Measurements from ENCODE around the gene EARS2. TPM values are rescaled to one million over a fixed set of nuclear protein-coding genes. Genes with fewer than 3 reads are reported as not detected.
"Not testable (repeated sequence)": the region's sequence is repeated elsewhere in the genome, so short reads cannot be mapped to it uniquely, and the experiment has no call there.

Gene EARS2
- total and polyA plus RNA-seq, 9 donors, result 9.5 to 29.0 (median 18.5) TPM

- Histone ChIP-seq H3K36me3 (no peaks in the 10 kb centered on the region), H3K9me3 (no peaks in the 10 kb centered on the region), H3K4me3 (no peak overlapping the region), H3K27ac (no peak overlapping the region), H3K27me3 (no peaks in the 10 kb centered on the region), H3K4me1 (ENCODE audit: insufficient read depth) (no peaks in the 10 kb centered on the region)
- no peak for TF ChIP-seq EP300 (IDR thresholded peaks at IDR 0.05)
- TF ChIP-seq POLR2A (IDR thresholded peaks at IDR 0.05), result no peak
- intact Hi-C loops (cut with DNase I), result no loop called here
- WGBS, 3 donors, result 95 to 97% (median 97%) methylated on average over 5 of the region's 5 CpGs
- DNase-seq, result no peak
These were observed 41.3 kb downstream of the EARS2 start for GRCh38 chr16:23515881-23516280.

- no peak overlapping the region for H3K4me3 ChIP-seq
- intact Hi-C loops (cut with DNase I), result loop anchor here in 1 of 4 donors (5.0 kb wide), 1 partner anchor 43 kb away; the partner anchor contains the start of genes EARS2 and UBFD1
- no peaks in the 10 kb centered on the region for H3K27me3 ChIP-seq
- TF ChIP-seq POLR2A (IDR thresholded peaks at IDR 0.05), result no peak
- no peak for TF ChIP-seq CTCF (IDR thresholded peaks at IDR 0.05)
- TF ChIP-seq EP300 (IDR thresholded peaks at IDR 0.05), result no peak
- H3K36me3 ChIP-seq, result no peaks in the 10 kb centered on the region
- no peaks in the 10 kb centered on the region for H3K9me3 ChIP-seq
- 80 to 84% (median 82%) methylated on average over 7 of the region's 7 CpGs for WGBS, 3 donors
- H3K27ac ChIP-seq, result no peak overlapping the region
- H3K4me1 ChIP-seq (ENCODE audit: insufficient read depth), result no peaks in the 10 kb centered on the region
- DNase-seq, result no peak
These were observed 42.6 kb downstream of the EARS2 start for GRCh38 chr16:23514381-23515152.

DNA sequence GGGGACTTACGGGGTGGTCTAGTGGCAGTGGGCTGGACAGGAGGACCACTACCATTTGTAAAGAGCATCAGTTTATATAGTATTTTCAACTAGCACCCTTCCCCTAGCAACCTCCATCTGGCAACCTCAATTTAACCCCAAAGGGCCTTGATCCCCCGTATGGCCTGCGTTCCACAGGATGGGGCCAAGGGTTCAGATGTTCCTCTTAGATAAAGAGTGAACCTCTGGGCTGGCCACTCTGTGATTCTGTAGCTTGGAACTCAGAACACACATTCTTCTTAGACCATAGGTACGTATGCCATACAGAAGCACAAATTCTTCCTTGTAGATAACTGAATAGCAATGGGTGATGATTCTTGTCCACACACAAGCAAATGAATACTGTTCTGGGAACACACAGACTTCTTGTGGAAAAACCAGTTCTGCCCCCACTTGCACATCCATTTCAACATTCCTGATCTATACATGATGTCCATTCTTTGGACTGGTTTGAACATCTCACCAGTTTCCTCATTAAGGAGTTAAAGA is 44.9 kb downstream of the EARS2 start:
- H3K27me3 ChIP-seq, result no peaks in the 10 kb centered on the region
- intact Hi-C loops (cut with DNase I), result loop anchor here in 1 of 4 donors (5.0 kb wide), 1 partner anchor 45 kb away; the partner anchor contains the start of genes EARS2 and UBFD1
- no peak for DNase-seq
- H3K4me3 ChIP-seq, result no peak overlapping the region
- H3K4me1 ChIP-seq (ENCODE audit: insufficient read depth), result peaks cover 8% of the 10 kb centered on the region
- no peaks in the 10 kb centered on the region for H3K9me3 ChIP-seq
- H3K36me3 ChIP-seq, result no peaks in the 10 kb centered on the region
- TF ChIP-seq CTCF (IDR thresholded peaks at IDR 0.05) (no peak), POLR2A (IDR thresholded peaks at IDR 0.05) (no peak)
- H3K27ac ChIP-seq, result no peak overlapping the region
- 84 to 93% (median 91%) methylated on average over 4 of the region's 4 CpGs for WGBS, 3 donors

DNA sequence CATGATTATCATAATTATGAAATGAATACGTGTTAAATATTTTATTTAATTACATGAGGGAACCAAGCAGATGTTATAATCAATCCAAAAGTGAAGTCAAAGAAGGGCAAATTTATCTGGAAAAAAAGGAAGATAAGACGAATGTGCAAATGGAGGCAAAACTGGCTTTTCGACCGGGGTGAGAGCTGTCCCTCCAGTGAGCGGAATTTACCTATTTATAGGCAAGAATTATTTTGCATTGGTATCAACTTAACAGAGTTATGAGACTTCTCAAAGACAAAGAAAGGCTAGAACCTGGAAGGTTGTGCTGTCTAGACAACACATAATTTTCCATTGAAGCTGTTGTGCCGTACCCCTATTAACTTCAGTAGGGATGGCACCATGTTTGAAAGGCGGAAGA is 45.4 kb downstream of the EARS2 start:
- 74 to 84% (median 82%) methylated on average over 7 of the region's 7 CpGs for WGBS, 3 donors
- intact Hi-C loops (cut with DNase I), result loop anchor here in 1 of 4 donors (5.0 kb wide), 1 partner anchor 46 kb away; the partner anchor contains the start of genes EARS2 and UBFD1
- DNase-seq, result no peak
- no peak for TF ChIP-seq POLR2A (IDR thresholded peaks at IDR 0.05)
- TF ChIP-seq EP300 (IDR thresholded peaks at IDR 0.05), result no peak
- no peak for TF ChIP-seq CTCF (IDR thresholded peaks at IDR 0.05)
- no peaks in the 10 kb centered on the region for H3K36me3 ChIP-seq
- no peaks in the 10 kb centered on the region for H3K27me3 ChIP-seq
- H3K4me3 ChIP-seq, result no peak overlapping the region
- no peaks in the 10 kb centered on the region for H3K9me3 ChIP-seq
- peaks cover 11% of the 10 kb centered on the region for H3K4me1 ChIP-seq (ENCODE audit: insufficient read depth)
- no peak overlapping the region for H3K27ac ChIP-seq

DNA sequence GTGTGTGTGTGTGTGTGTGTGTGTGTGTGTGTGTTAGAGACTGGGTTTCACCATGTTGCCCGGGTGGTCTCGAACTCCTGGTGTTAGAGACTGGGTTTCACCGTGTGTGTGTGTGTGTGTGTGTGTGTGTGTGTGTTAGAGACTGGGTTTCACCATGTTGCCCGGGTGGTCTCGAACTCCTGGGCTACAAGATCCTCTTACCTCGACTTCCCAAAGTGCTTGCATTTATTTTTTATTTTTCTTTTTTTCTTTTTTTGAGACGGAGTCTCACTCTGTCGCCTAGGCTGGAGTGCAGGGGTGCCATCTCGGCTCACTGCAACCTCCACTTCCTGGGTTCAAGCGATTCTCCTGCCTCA is 46.3 kb downstream of the EARS2 start:
- intact Hi-C loops (cut with DNase I), result loop anchor here in 1 of 4 donors (5.0 kb wide), 1 partner anchor 46 kb away; the partner anchor contains the start of genes EARS2 and UBFD1
- 57 to 68% (median 58%) methylated on average over 10 of the region's 10 CpGs for WGBS, 3 donors
- H3K27me3 ChIP-seq, DNase-seq, H3K9me3 ChIP-seq, H3K27ac ChIP-seq, H3K36me3 ChIP-seq: not testable (repeated sequence)
- Histone ChIP-seq H3K4me3 (peak overlapping the region; percentile 74), H3K4me1 (ENCODE audit: insufficient read depth) (peaks cover 17% of the 10 kb centered on the region)

Data from ovary (tissue), 9 donors.